ENCODE data around the gene PPARA. TPM values are rescaled to one million over a fixed set of nuclear protein-coding genes. Genes with fewer than 3 reads are reported as not detected.

PPARA gene
- total RNA-seq, 1 donor from 2014 or later, result 8.4 TPM

DNA sequence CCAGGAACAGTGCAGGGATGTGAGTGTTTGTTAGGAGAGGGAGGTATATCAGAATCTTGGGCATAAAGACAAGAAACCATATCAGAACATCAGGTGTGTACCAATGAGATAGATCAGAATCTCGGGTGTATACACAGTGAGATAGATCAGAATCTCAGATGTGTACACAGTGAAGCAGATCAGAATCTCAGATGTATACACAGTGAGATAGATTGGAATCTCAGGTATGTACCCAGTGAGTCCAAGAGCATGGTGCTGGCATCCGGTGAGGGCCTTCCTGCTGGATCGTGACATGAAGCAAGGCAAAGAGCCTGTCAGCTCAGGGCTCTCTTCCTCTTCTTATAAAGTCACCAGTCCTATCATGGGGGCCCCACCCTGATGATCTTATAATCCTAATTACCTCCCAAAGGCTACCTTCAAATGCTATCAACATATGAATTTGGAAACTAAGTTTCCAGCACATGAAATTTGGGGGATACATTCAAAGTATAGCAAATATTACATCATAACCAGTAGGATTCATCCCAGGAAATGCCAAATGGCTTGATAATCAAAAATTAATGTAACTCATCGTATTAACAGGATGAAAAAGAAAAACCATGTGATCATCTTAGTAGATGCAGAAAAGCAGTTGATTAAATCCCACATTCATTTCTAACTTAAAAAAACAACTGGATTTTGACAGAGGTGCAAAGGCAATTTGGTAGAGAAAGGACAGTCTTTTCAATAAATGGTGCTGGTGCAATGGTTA is 28.6 kb downstream of the PPARA start:
- Histone ChIP-seq H3K9ac (ENCODE audit: low read length) (no peak overlapping the region), H3K79me2 (ENCODE audit: insufficient read depth, low read length) (no peaks in the 10 kb centered on the region), H3K9me3 (ENCODE audit: insufficient read depth, low read depth, low read length) (peaks cover 21% of the 10 kb centered on the region), H3K4me2 (ENCODE audit: low read length) (no peak overlapping the region), H3K4me3 (ENCODE audit: insufficient read depth, low read depth, low read length) (no peak overlapping the region), H3K27me3 (ENCODE audit: insufficient read depth, low read length) (no peaks in the 10 kb centered on the region), H3K36me3 (ENCODE audit: insufficient read depth, low read length) (no peaks in the 10 kb centered on the region), H3K4me1 (ENCODE audit: insufficient read depth, low read length) (no peaks in the 10 kb centered on the region), H4K20me1 (ENCODE audit: insufficient read depth, low read length) (no peaks in the 10 kb centered on the region), H2AFZ (ENCODE audit: low read depth, low read length) (no peak overlapping the region), H3K27ac (ENCODE audit: low read depth, low read length) (no peak overlapping the region)
- FAIRE-seq, result no peak
- Mint-ChIP-seq H3K4me3 (ENCODE audit: unreplicated experiment) (no peak overlapping the region), H3K9me3 (ENCODE audit: unreplicated experiment) (peaks cover 28% of the 10 kb centered on the region), H3K36me3 (ENCODE audit: low read depth, unreplicated experiment) (peaks cover 58% of the 10 kb centered on the region), H3K4me1 (ENCODE audit: low read depth, unreplicated experiment) (no peaks in the 10 kb centered on the region), H3K27ac (ENCODE audit: unreplicated experiment) (no peak overlapping the region), H3K27me3 (ENCODE audit: low read depth, unreplicated experiment) (no peaks in the 10 kb centered on the region)
- TF ChIP-seq EZH2 (IDR thresholded peaks at IDR 0.05; ENCODE audit: insufficient read depth, low read length) (no peak), CTCF (IDR thresholded peaks at IDR 0.05; ENCODE audit: insufficient read depth, low read depth, low read length) (no peak)
- DNase-seq (ENCODE audit: low read depth), result no peak

DNA sequence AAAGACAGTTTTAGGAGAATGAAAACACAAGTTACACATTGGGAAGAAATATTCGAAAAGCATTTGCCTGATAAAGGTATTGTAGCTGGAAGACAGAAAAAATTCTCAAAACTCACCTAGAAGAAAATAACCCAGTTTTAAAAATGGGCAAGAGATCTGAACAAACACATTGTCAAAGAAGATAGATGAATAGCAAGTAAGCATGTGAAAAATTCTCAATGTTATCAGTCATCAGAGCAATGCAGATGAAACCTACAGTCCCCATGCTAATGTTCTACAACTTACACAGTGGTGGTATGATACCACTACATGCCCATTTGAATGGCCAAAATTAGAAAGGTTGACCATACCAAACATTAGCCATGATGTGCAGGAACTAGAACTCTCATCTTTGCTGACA is 29.4 kb downstream of the PPARA start:
- peaks cover 28% of the 10 kb centered on the region for H3K9me3 Mint-ChIP-seq (ENCODE audit: unreplicated experiment)
- H3K9ac ChIP-seq (ENCODE audit: low read length), result no peak overlapping the region
- no peak overlapping the region for H3K27ac ChIP-seq (ENCODE audit: low read depth, low read length)
- H4K20me1 ChIP-seq (ENCODE audit: insufficient read depth, low read length), result no peaks in the 10 kb centered on the region
- H3K79me2 ChIP-seq (ENCODE audit: insufficient read depth, low read length), result no peaks in the 10 kb centered on the region
- H3K4me3 Mint-ChIP-seq (ENCODE audit: unreplicated experiment), result no peak overlapping the region
- DNase-seq (ENCODE audit: low read depth) (no peak), FAIRE-seq (no peak)
- H3K4me3 ChIP-seq (ENCODE audit: insufficient read depth, low read depth, low read length), result no peak overlapping the region
- TF ChIP-seq CTCF (IDR thresholded peaks at IDR 0.05; ENCODE audit: insufficient read depth, low read depth, low read length) (no peak), EZH2 (IDR thresholded peaks at IDR 0.05; ENCODE audit: insufficient read depth, low read length) (no peak)
- no peaks in the 10 kb centered on the region for H3K4me1 Mint-ChIP-seq (ENCODE audit: low read depth, unreplicated experiment)
- H3K9me3 ChIP-seq (ENCODE audit: insufficient read depth, low read depth, low read length), result peaks cover 21% of the 10 kb centered on the region
- H2AFZ ChIP-seq (ENCODE audit: low read depth, low read length), result no peak overlapping the region
- no peaks in the 10 kb centered on the region for H3K27me3 Mint-ChIP-seq (ENCODE audit: low read depth, unreplicated experiment)
- no peaks in the 10 kb centered on the region for H3K27me3 ChIP-seq (ENCODE audit: insufficient read depth, low read length)
- H3K36me3 ChIP-seq (ENCODE audit: insufficient read depth, low read length), result no peaks in the 10 kb centered on the region
- peaks cover 60% of the 10 kb centered on the region for H3K36me3 Mint-ChIP-seq (ENCODE audit: low read depth, unreplicated experiment)
- H3K27ac Mint-ChIP-seq (ENCODE audit: unreplicated experiment), result no peak overlapping the region
- H3K4me1 ChIP-seq (ENCODE audit: insufficient read depth, low read length), result no peaks in the 10 kb centered on the region
- H3K4me2 ChIP-seq (ENCODE audit: low read length), result no peak overlapping the region

All from astrocyte (in vitro differentiated cells and primary cell).